Measurements from ENCODE around the gene WASF2. TPM values are rescaled to one million over a fixed set of nuclear protein-coding genes. Genes with fewer than 3 reads are reported as not detected.
"Not testable (repeated sequence)": the region's sequence is repeated elsewhere in the genome, so short reads cannot be mapped to it uniquely, and the experiment has no call there.

WASF2 gene
- total and polyA plus RNA-seq, 11 donors, result 14.2 to 103 (median 47.9) TPM

GRCh38 chr1:27392096-27392777 lies 97.7 kb downstream of the WASF2 start, which contains the start of gene GPR3:
TSS of gene GPR3 (plus strand) at chr1:27392622. CDS start at chr1:27393799, 1,177 bp downstream.
- 2 to 7% (median 2%) methylated on average over 15 to 69 of the region's 69 CpGs for WGBS, 4 donors
- peak; percentile 81 to 90 (median 88) for ATAC-seq
- no peaks in the 10 kb centered on the region for H3K9me3 ChIP-seq

GRCh38 chr1:27391511-27392095 lies 98.4 kb downstream of the WASF2 start:
- Histone ChIP-seq H3K27me3 (no peaks in the 10 kb centered on the region), H3K4me1 (peaks cover 7 to 45% (median 23%) of the 10 kb centered on the region in 12 donors), H3K4me3 (peak overlapping the region in 10 of 12 donors; percentile 33 to 78 (median 59)), H3K27ac (peak overlapping the region in 11 of 12 donors; percentile 51 to 83 (median 71)), H3K9me3 (no peaks in the 10 kb centered on the region), H3K36me3 (no peaks in the 10 kb centered on the region)
- 7 to 10% (median 9%) methylated on average over 12 to 13 of the region's 13 CpGs for WGBS, 4 donors
- intact Hi-C loops (cut with DNase I), result loop anchor here in 9 of 10 donors (2.0 to 10.0 kb wide), 10 partner anchors 27 to 347 kb away; no protein-coding TSS in a partner anchor
- TF ChIP-seq CTCF (IDR thresholded peaks at IDR 0.05), result peak in 4 of 12 donors; percentile 17 to 31 (median 22)
- TF ChIP-seq POLR2A (IDR thresholded peaks at IDR 0.05), result no peak
- DNase-seq (peak in 4 of 5 donors; percentile 62 to 83 (median 72)), ATAC-seq (peak; percentile 51 to 68 (median 52))

More at GRCh38 chr1:27392096-27392777, 97.7 kb downstream of the WASF2 start, which contains the start of gene GPR3:
- peak in 1 of 2 donors; percentile 67 for TF ChIP-seq POLR2A (IDR thresholded peaks at IDR 0.05)
- peak; percentile 19 to 80 (median 58) for TF ChIP-seq CTCF (IDR thresholded peaks at IDR 0.05)
- intact Hi-C loops (cut with DNase I), result loop anchor here in 9 of 10 donors (2.0 to 10.0 kb wide), 10 partner anchors 27 to 347 kb away; no protein-coding TSS in a partner anchor
- no peaks in the 10 kb centered on the region for H3K27me3 ChIP-seq
- H3K36me3 ChIP-seq, result no peaks in the 10 kb centered on the region
- H3K4me1 ChIP-seq, result peaks cover 7 to 51% (median 28%) of the 10 kb centered on the region in 12 donors
- H3K27ac ChIP-seq, result peak within 1 kb of the TSS in 11 of 12 donors; percentile 51 to 83 (median 71)
- H3K4me3 ChIP-seq, result peak within 1 kb of the TSS; percentile 32 to 78 (median 58)
- DNase-seq, result peak; percentile 91 to 96 (median 94)

GRCh38 chr1:27388337-27389005 lies 101.5 kb downstream of the WASF2 start:
- TF ChIP-seq POLR2A (IDR thresholded peaks at IDR 0.05) (no peak), CTCF (IDR thresholded peaks at IDR 0.05) (peak; percentile 77 to 90 (median 84))
- no peak overlapping the region for H3K4me3 ChIP-seq
- WGBS, 4 donors, result 37 to 43% (median 42%) methylated on average over 5 of the region's 5 CpGs
- intact Hi-C loops (cut with DNase I), result loop anchor here in 4 of 10 donors (2.0 to 10.0 kb wide), 5 partner anchors 22 to 286 kb away; partner anchors contain the start of gene MAP3K6 (in 1 of the 4)
- H3K36me3 ChIP-seq, result no peaks in the 10 kb centered on the region
- H3K4me1 ChIP-seq, result peaks cover 7 to 30% (median 17%) of the 10 kb centered on the region in 12 donors
- H3K27ac ChIP-seq, result peak overlapping the region in 5 of 12 donors; percentile 3 to 64 (median 11)
- peak in 4 of 5 donors; percentile 58 to 69 (median 68) for DNase-seq
- ATAC-seq, result peak in 1 of 4 donors; percentile 20
- H3K9me3 ChIP-seq, result no peaks in the 10 kb centered on the region
- H3K27me3 ChIP-seq, result no peaks in the 10 kb centered on the region

GRCh38 chr1:27384797-27385196 lies 105.2 kb downstream of the WASF2 start:
- not testable (repeated sequence) for H3K4me3 ChIP-seq, H3K27me3 ChIP-seq, H3K27ac ChIP-seq, ATAC-seq, DNase-seq, H3K36me3 ChIP-seq, H3K9me3 ChIP-seq
- intact Hi-C loops (cut with DNase I), result loop anchor here in 2 of 10 donors (5.0 to 10.0 kb wide), 2 partner anchors 280 to 282 kb away; no protein-coding TSS in a partner anchor
- 87 to 99% (median 96%) methylated on average over 3 of the region's 3 CpGs for WGBS, 4 donors
- H3K4me1 ChIP-seq, result peaks cover 0 to 28% (median 4%) of the 10 kb centered on the region in 12 donors
